CD4-positive, alpha-beta T cell treated with Interleukin-1 beta for 1 hour (primary cell): ENCODE results near the gene ELK4.

Experiments used
- DNase-seq, 2 donors: peaks; one replicate each; pipeline ENCODE4 v3.0.0-alpha.2; 2020 to 2022

ELK4 gene

GRCh38 chr1:205631768-205632668 is at the start of gene ELK4:
Gene ELK4, minus strand, starts transcription at chr1:205632011. Its CDS starts 8,129 bp downstream, at chr1:205623882.
- peak; percentile 99 for DNase-seq

- DNase-seq, result no peak
Measured at GRCh38 chr1:205681364-205681763, 49.6 kb upstream of the ELK4 start.

- DNase-seq, result peak; percentile 28 to 41
Measured at GRCh38 chr1:205680073-205680851, 48.5 kb upstream of the ELK4 start, which contains the start of gene SLC45A3. Gene SLC45A3, minus strand, starts transcription at chr1:205680509. Its CDS starts 15,853 bp downstream, at chr1:205664656.

- DNase-seq, result no peak
Measured at GRCh38 chr1:205678286-205679111, 46.7 kb upstream of the ELK4 start.

- no peak for DNase-seq
Measured at GRCh38 chr1:205677167-205677566, 45.4 kb upstream of the ELK4 start.

- no peak for DNase-seq
Measured at GRCh38 chr1:205676597-205676996, 44.8 kb upstream of the ELK4 start.

- DNase-seq, result no peak
Measured at GRCh38 chr1:205676002-205676401, 44.2 kb upstream of the ELK4 start.

GRCh38 chr1:205675247-205675646 is 43.4 kb upstream of the ELK4 start:
- no peak for DNase-seq

GRCh38 chr1:205672970-205673369 is 41.2 kb upstream of the ELK4 start:
- no peak for DNase-seq

GRCh38 chr1:205672395-205672889 is 40.6 kb upstream of the ELK4 start:
- no peak for DNase-seq

GRCh38 chr1:205670611-205671430 is 39.0 kb upstream of the ELK4 start:
- no peak for DNase-seq

- no peak for DNase-seq
Measured at GRCh38 chr1:205670150-205670446, 38.3 kb upstream of the ELK4 start.

- peak in 1 of 2 donors; percentile 48 for DNase-seq
Measured at GRCh38 chr1:205669341-205670149, 37.7 kb upstream of the ELK4 start.

- DNase-seq, result peak in 1 of 2 donors; percentile 46
Measured at GRCh38 chr1:205668951-205669340, 37.1 kb upstream of the ELK4 start.

GRCh38 chr1:205667909-205668643 is 36.3 kb upstream of the ELK4 start:
- no peak for DNase-seq

- no peak for DNase-seq
Measured at GRCh38 chr1:205666372-205667166, 34.8 kb upstream of the ELK4 start.

GRCh38 chr1:205665201-205666045 is 33.6 kb upstream of the ELK4 start:
- no peak for DNase-seq

- no peak for DNase-seq
Measured at GRCh38 chr1:205664399-205665017, 32.7 kb upstream of the ELK4 start.
